GM18861 (cell line): ENCODE data around the gene MBD3L1.

Source experiments
- ATAC-seq: cut with Tn5 transposase; IDR thresholded peaks from one replicate; pipeline ENCODE4 v1.9.1; 2021; ENCODE audit not compliant: unreplicated experiment

Gene MBD3L1

GRCh38 chr19:8880868-8881488 is 48.8 kb downstream of the MBD3L1 start:
- no peak for ATAC-seq

- ATAC-seq: no peak
Measured at GRCh38 chr19:8881512-8881911, 49.3 kb downstream of the MBD3L1 start.

GRCh38 chr19:8884416-8884815 is 52.2 kb downstream of the MBD3L1 start:
- ATAC-seq: no peak

- no peak for ATAC-seq
Measured at GRCh38 chr19:8887364-8887763, 55.2 kb downstream of the MBD3L1 start.

GRCh38 chr19:8890260-8890659 is 58.1 kb downstream of the MBD3L1 start:
- no peak for ATAC-seq
